NB4 (cell line): ENCODE data around the gene FXR2.
A peak's percentile ranks its signal among the peaks of the same experiment; 100 is the strongest.

Source experiments
- DNase-seq: peaks from one replicate; pipeline ENCODE4 v3.0.0; 2010; ENCODE audit warnings: low read depth
- H3K4me3 ChIP-seq: one replicate; pipeline ENCODE4 v1.5.1; 2011; ENCODE audit warnings: mild to moderate bottlenecking, low read depth, low read length, moderate library complexity
- MYC ChIP-seq: IDR thresholded peaks from 2 replicates; pipeline ENCODE4 v1.6.1; 2011; ENCODE audit warnings: low read depth, low read length
- POLR2A ChIP-seq: IDR thresholded peaks from 2 replicates; pipeline ENCODE4 v1.6.1; 2011; ENCODE audit warnings: mild to moderate bottlenecking; ENCODE audit not compliant: insufficient read length; ENCODE audit errors: extremely low read depth
- TF ChIP-seq, protein P1 (sequence below): IDR thresholded peaks from 2 replicates; pipeline ENCODE4 v1.6.1; 2011; ENCODE audit warnings: low read depth, low read length
- TF ChIP-seq, protein P2 (sequence below): IDR thresholded peaks from one replicate; pipeline ENCODE4 v1.5.1; 2012; ENCODE audit warnings: low read depth, low read length

The FXR2 gene

DNA sequence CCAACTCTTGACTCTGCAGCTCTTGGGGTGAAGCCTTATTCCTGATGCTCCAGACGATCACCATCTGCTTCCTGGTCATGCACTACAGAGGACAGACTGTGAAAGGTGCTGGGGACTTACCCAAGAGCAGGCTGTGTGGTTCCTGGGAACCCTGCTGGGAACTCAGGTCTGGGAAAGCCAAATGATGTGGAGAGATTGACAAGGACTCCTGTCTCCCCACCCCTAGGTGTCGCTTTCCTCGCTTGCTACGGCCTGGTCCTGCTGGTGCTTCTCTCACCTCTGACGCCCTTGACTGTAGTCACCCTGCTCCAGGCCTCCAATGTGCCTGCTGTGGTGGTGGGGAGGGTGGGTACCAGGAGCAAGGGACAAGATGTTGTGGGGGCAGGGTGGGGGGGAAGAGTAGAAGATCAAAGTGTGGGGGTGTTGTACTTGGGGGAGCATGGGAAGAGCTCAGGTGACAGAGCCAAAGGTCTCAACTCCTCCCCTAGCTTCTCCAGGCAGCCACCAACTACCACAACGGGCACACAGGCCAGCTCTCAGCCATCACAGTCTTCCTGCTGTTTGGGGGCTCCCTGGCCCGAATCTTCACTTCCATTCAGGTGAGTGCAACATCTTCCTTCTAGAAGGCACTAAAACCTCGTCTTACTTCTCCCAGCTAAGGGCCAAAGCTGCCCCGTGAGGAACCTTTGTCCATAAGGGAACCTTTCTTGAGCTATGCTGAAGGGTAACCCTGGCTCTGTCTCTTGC, 27.9 kb downstream of the FXR2 start:
- no peak overlapping the region for H3K4me3 ChIP-seq
- TF ChIP-seq, protein P1, sequence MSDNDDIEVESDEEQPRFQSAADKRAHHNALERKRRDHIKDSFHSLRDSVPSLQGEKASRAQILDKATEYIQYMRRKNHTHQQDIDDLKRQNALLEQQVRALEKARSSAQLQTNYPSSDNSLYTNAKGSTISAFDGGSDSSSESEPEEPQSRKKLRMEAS = no peak
- TF ChIP-seq, protein P2, sequence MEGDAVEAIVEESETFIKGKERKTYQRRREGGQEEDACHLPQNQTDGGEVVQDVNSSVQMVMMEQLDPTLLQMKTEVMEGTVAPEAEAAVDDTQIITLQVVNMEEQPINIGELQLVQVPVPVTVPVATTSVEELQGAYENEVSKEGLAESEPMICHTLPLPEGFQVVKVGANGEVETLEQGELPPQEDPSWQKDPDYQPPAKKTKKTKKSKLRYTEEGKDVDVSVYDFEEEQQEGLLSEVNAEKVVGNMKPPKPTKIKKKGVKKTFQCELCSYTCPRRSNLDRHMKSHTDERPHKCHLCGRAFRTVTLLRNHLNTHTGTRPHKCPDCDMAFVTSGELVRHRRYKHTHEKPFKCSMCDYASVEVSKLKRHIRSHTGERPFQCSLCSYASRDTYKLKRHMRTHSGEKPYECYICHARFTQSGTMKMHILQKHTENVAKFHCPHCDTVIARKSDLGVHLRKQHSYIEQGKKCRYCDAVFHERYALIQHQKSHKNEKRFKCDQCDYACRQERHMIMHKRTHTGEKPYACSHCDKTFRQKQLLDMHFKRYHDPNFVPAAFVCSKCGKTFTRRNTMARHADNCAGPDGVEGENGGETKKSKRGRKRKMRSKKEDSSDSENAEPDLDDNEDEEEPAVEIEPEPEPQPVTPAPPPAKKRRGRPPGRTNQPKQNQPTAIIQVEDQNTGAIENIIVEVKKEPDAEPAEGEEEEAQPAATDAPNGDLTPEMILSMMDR = peak; percentile 1
- DNase-seq = no peak

DNA sequence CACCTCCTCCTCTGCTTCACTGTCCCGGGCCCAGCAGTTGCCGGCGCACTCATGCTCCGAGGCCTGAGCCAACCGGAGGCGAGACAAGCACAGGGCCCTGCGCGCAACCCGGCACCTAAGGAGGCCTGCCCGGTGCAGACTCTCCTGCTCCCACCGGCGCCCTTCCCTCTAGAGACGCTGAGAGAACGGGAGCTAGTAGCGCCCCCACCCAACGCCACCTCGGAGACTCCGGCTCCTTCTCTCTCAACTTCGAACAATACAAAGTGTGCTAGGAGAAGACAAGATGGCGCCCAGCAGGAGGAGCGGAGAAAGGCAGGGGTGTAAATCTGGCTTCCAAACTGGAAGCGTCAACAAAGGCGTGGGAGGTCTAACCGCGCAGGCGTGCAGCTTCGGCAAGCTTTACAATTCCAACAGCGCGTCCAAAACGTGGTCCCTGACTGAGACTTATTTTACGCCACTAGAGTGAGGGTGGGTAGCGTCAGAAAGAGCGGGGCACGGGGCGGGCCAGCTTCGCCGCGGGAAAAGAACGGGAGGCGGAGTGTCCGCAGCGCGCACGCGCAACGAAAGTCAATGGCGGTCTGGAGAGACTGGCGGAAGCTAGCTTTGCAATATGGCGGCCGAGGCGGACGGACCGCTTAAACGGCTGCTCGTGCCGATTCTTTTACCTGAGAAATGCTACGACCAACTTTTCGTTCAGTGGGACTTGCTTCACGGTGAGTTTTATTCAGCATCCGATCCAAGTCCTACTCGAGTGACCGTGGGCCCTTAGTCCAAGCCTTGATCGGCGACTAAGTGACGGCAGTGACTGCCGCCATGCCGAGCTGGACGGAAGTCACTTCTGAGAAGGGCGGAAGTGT, 31.2 kb downstream of the FXR2 start, which contains the start of gene MPDU1:
MPDU1 (plus strand) TSS at position 600 of the 857 bp plus-strand sequence; CDS start at position 611, 11 bp downstream.
- TF ChIP-seq POLR2A (peak; percentile 42), MYC (peak; percentile 92)
- TF ChIP-seq, protein P2 = no peak
- TF ChIP-seq, protein P1 = peak; percentile 93
- peak within 1 kb of the TSS; percentile 84 for H3K4me3 ChIP-seq
- DNase-seq = peak; percentile 95

DNA sequence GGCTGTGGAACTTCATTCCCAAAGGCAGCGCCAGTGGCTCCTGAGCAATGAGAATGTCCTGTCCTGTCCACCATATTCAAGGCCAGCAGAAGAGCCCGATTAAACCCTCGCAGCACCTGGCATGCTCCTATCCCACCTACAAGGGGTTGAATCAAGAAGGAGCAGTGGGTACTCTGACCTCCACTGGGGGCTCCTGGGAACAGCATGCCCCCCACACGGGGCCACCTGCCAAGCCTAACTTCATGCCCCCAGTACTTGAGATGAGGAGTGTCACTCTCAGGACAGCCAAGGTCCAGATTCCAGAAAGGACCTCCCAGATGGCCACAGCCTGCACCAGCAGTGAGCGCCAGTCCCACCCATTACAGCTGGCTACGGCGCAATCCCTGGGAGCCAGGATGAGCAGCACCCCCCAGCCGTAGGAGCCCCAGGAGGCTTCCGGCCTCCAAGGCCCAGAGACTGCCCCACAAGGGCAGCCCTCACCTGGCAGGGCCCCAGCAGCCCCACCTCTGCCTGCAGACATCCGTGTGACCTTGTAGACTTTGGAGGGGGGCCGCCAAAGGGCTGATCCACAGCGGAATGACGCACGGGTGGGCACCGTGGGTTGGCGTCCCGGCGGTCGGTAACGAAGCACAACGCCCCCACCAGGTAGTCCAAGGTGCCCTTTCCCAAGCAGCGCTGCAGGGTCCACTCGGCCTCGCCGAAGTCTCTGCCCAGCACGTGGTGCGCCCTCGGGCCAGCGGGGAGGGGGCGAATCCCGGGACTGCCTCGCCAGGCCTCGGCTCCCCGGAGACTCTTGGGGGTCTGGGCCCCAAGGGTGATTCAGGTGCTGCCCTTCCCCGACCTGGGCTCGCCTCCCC, 32.1 kb downstream of the FXR2 start:
- TF ChIP-seq MYC (no peak), POLR2A (no peak)
- TF ChIP-seq, protein P2 = no peak
- TF ChIP-seq, protein P1 = no peak
- no peak for DNase-seq

DNA sequence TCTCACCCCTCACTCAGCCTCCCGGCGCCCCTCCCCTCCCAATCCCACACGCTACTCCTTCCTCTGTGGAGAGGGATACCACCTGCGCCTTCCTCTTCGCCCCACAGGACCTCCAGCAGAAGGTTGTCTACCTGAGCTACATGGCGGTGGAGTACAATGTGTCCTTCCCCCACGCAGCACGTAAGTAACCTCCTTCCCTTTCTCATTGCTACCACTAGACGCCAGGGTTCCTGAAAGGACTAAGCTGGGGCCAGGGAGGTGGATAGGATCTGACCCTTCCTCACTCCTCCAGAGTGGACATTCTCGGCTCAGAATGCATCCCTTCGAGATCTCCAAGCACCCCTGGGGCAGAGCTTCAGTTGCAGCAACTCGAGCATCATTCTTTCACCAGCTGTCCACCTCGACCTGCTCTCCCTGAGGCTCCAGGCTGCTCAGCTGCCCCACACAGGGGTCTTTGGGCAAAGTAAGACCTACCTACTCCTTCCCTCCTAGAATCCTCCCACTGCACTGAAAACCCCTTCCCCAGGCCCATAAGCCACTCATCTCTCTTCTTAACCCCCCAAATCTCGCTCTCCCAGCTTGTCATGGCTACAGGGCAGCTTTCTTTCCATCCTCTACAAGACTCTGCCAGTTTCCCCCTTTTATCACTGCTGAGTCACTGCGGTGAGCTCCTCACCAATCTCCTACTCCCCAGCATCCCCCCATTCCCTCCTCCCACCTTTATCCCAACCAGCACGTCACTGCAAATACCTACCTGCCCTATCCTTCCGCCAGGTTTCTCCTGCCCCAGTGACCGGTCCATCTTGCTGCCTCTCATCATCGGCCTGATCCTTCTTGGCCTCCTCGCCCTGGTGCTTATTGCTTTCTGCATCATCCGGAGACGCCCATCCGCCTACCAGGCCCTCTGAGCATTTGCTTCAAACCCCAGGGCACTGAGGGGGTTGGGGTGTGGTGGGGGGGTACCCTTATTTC, 33.8 kb downstream of the FXR2 start:
- no peak for DNase-seq
- H3K4me3 ChIP-seq = no peak overlapping the region
- no peak for TF ChIP-seq MYC
- no peak for TF ChIP-seq POLR2A
- TF ChIP-seq, protein P2 = no peak
- TF ChIP-seq, protein P1 = no peak

More for the DNA sequence above, 32.1 kb downstream of the FXR2 start:
- H3K4me3 ChIP-seq = no peak overlapping the region
